WTC11 (cell line): ENCODE measurements around the gene HTR3A.

Source experiments
- CREB1 ChIP-seq: sonication (generic); formaldehyde crosslinking; IDR thresholded peaks from 2 replicates; pipeline ENCODE4 v1.8.0; 2023; ENCODE audit warnings: mild to moderate bottlenecking, missing genetic modification reagents
- CREM ChIP-seq: sonication (generic); formaldehyde crosslinking; IDR thresholded peaks from 2 replicates; pipeline ENCODE4 v1.8.1; 2022; ENCODE audit warnings: mild to moderate bottlenecking, missing genetic modification reagents, moderate library complexity
- FOXK1 ChIP-seq: sonication (generic); formaldehyde crosslinking; IDR thresholded peaks from 2 replicates; pipeline ENCODE4 v1.8.0; 2022; ENCODE audit warnings: mild to moderate bottlenecking, moderate library complexity, missing genetic modification reagents
- KAT7 ChIP-seq: sonication (generic); formaldehyde crosslinking; IDR thresholded peaks from 2 replicates; pipeline ENCODE4 v1.8.1; 2023; ENCODE audit warnings: missing genetic modification reagents, mild to moderate bottlenecking, borderline replicate concordance
- NFATC4 ChIP-seq: fragments of 250-450 bp; sonication (Bioruptor Pico); IDR thresholded peaks from 2 replicates; pipeline ENCODE4 v1.9.0; 2021; ENCODE audit warnings: mild to moderate bottlenecking
- SP1 ChIP-seq: sonication (generic); formaldehyde crosslinking; conservative IDR thresholded peaks from 2 replicates; pipeline ENCODE4 v1.8.1; 2022; ENCODE audit warnings: missing genetic modification reagents
- ZNF121 ChIP-seq: sonication (generic); formaldehyde crosslinking; IDR thresholded peaks from 2 replicates; pipeline ENCODE4 v1.8.0; 2023; ENCODE audit warnings: missing genetic modification reagents
- TF ChIP-seq, protein P1 (sequence below): fragments of 200-600 bp; IDR thresholded peaks from 2 replicates; pipeline ENCODE4 v1.8.0; 2022; ENCODE audit warnings: antibody characterized with exemption
- TF ChIP-seq, protein P2 (sequence below): sonication (generic); formaldehyde crosslinking; conservative IDR thresholded peaks from 2 replicates; pipeline ENCODE4 v1.8.1; 2022; ENCODE audit warnings: mild to moderate bottlenecking, missing genetic modification reagents

DNA sequence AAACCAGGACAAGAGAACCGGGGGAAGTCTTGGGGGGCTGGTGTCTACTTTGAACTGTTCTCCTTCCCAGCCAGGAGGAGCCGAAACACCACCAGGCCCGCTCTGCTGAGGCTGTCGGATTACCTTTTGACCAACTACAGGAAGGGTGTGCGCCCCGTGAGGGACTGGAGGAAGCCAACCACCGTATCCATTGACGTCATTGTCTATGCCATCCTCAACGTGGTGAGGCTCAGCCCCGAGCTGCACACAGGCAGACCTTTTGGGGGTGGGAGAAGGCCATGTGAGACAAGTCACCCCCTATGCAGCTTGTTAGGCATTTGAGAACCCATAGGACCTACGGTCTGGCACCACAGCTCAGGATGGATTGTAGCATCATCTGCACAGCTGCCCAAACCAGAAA is 2.8 kb downstream of the HTR3A start:
- TF ChIP-seq, protein P1, sequence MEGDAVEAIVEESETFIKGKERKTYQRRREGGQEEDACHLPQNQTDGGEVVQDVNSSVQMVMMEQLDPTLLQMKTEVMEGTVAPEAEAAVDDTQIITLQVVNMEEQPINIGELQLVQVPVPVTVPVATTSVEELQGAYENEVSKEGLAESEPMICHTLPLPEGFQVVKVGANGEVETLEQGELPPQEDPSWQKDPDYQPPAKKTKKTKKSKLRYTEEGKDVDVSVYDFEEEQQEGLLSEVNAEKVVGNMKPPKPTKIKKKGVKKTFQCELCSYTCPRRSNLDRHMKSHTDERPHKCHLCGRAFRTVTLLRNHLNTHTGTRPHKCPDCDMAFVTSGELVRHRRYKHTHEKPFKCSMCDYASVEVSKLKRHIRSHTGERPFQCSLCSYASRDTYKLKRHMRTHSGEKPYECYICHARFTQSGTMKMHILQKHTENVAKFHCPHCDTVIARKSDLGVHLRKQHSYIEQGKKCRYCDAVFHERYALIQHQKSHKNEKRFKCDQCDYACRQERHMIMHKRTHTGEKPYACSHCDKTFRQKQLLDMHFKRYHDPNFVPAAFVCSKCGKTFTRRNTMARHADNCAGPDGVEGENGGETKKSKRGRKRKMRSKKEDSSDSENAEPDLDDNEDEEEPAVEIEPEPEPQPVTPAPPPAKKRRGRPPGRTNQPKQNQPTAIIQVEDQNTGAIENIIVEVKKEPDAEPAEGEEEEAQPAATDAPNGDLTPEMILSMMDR: no peak
- no peak for TF ChIP-seq SP1 (CRISPR knock-in tag)
- TF ChIP-seq NFATC4 (CRISPR knock-in tag): no peak
- no peak for TF ChIP-seq CREB1 (CRISPR knock-in tag)
- no peak for TF ChIP-seq KAT7 (CRISPR knock-in tag)
- no peak for TF ChIP-seq CREM (CRISPR knock-in tag)
- TF ChIP-seq ZNF121 (CRISPR knock-in tag): no peak
- TF ChIP-seq, protein P2, sequence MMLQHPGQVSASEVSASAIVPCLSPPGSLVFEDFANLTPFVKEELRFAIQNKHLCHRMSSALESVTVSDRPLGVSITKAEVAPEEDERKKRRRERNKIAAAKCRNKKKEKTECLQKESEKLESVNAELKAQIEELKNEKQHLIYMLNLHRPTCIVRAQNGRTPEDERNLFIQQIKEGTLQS (CRISPR knock-in tag): no peak
- TF ChIP-seq FOXK1 (CRISPR knock-in tag): no peak
